ENCODE results near the gene FOXA3.
"Not testable (repeated sequence)": the region's sequence is repeated elsewhere in the genome, so short reads cannot be mapped to it uniquely, and the experiment has no call there.

The FOXA3 gene

DNA sequence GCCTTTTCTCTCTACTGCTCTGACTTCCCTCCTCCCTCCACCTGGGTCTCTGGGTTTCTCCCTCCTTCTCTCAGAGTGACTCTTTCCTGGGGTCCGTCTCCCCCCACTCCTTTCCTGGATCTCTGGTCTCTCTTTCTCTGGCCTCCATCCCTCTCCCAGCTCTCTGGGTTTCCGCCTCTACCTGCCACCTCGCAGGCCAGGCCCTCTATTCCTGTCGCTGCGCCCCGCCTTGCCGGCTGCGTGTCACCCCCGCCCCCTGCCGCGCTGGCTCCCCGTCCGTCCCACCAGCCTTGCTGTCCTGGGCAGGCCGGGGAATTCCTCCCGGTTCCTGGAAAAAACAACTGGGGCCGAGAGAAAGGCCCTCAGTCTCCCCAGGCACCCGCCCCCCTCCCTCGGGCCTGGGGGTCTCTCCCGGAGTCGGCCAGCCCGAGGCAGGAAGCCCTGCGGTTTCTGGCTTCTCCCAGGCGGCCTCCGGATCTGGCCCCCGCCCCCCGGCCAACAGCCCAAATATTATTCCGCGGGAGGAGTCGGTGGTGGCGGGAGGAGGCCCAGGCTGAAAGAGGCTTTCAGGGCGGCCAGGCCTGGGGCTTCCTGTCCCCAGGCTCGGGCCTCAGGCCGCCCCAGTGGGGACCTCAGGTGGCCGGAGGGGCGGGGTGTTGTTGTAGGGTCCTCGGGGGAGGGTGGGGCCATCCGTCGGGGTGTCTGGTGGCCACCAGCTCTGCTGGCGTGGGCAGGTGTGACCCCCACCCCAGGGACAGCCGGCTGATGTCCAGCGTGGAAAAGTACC, 12.5 kb downstream of the FOXA3 start:
- DNase-seq: no peak

DNA sequence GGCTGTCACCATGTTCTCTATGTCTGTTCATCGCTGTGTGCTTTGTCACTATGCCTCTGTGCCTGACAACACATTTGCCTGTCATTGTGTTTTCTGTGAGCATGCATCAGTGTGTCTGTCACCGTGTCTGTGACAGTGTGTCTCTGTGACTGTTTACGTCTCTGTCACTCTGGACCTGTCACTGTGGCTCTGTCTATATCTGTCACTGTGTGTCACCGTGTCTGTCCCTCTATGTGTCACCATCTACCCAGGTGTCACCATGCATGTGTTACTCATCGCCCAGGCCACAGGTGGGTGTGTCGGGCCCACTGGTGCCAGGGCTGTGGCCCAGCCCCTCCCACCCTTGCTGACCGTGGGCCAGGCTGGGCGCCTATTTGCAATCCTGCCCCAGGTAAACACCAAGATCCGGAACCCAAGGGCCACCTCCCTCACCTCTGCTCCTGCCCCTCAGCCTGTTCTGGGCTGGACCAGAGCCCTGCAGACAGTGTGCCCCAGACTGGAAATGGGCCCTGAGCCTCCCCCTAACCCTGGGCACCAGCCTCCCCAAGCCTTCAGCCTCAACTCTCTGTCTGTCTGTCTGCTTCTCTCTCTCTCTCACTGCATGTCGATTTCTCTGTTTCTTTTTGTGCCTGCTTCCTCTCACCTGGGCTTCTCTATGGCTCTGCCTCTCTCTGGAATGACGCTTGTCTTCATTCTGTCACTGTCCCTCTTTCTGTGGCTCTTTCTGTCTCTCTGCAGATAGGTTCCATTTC, 14.1 kb downstream of the FOXA3 start:
- no peak for DNase-seq

DNA sequence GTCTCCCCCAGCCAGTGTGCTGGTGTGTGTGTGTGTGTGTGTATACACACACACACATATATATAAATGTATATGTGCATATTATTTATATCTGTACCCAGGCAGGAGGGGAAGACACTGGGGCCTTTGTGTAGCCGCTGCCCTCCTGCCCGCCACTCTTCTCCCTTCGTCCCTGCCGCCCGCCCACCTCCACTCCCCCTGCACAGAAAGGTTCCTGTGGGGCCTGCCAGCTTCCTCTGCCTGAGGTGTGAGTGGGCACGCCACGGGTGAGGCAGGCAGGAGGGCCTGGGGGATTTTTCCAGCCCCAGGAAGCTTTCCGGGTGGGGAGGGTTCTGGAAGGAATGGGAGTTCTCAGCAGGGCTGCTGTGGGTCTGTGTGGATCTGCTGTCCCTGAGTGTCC, 14.9 kb downstream of the FOXA3 start:
- no peak for DNase-seq

DNA sequence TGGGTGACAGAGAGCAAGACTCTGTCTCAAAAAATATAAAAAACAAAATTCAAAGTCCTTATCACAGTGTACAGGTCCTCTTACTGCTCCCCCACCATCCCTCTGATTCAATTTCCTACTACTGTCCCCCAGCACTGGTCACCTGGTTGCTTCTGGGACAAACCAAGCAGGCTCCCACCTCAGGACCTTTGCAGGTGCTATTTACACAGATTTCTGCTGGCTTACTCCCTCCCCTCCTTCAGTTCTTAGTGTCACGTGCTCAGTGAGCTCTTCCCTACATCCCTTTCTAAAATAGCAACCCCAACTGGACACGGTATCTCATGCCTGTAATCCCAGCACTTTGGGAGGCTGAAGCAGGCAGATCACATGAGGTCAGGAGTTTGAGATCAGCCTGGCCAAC, 15.8 kb downstream of the FOXA3 start:
- no peak for DNase-seq

DNA sequence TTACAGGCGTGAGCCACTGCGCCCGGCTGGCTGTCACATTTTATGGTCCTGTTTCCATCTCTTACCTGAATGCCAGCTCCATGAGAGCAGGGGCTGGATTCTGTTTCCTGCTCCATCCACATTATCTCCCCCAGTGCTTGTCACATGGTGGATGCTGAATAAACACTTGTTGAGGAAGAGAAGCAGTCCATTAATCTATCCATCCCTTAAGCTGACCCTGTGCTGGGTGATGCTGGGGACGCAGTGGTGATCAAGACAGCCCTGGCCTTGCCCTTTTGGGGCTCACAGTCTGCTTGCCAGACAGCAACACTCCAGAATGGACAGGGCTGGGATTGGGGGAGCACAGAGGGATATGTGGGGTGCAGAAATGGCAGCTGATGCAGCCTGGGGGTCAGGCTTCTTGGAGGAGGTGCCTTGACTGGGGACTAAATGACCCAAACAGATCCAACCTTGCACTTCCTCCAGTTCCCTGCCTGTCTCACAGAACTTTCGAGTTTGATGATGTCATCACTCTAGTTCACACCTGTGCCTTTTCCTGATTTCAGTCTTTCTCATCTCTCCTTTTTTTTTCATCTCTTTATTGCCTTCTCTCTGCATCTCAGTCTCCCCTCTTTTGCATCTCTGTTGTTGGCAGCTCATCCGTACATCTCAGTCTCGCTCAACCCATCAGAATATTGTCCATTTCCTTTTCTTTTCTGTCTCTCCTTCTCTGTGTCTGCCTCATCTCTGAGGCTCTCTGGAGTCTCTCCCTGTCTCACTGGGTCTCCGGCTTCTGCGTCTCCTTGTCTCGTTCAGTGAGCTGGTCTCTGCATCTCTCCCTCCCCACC, 17.2 kb downstream of the FOXA3 start:
- DNase-seq: peak in 1 of 2 experiments; percentile 18

DNA sequence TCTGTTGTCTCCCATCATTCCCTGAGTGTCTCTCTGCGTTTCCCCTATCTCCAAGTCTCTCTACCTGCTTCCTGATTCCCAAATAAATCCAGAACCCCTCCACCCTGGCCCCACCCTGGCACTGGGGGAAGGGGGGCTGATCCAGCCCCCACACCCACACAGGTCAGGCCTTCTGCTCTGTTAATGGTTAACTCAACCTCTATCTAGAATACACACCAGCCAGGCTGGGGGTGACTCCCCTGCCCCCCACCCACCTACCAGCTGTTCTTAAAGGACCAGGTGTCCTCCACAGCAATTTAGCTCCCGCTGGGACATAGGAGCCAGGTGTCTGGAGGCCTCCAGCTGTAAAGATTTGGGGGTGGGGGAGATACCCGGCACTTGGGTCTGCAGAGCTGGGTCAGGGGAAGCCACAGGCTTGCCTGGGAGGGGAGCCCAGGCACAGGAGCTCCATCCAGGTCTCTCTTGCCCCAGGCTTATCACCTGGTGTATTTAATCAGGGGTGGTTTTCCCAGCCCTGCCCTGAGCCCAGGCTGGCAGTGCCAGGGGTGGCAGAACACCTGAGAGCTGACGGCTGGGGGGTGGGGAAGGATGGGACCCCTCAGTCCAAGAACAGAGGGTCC, 17.9 kb downstream of the FOXA3 start:
- peak; percentile 71 to 87 for DNase-seq

DNA sequence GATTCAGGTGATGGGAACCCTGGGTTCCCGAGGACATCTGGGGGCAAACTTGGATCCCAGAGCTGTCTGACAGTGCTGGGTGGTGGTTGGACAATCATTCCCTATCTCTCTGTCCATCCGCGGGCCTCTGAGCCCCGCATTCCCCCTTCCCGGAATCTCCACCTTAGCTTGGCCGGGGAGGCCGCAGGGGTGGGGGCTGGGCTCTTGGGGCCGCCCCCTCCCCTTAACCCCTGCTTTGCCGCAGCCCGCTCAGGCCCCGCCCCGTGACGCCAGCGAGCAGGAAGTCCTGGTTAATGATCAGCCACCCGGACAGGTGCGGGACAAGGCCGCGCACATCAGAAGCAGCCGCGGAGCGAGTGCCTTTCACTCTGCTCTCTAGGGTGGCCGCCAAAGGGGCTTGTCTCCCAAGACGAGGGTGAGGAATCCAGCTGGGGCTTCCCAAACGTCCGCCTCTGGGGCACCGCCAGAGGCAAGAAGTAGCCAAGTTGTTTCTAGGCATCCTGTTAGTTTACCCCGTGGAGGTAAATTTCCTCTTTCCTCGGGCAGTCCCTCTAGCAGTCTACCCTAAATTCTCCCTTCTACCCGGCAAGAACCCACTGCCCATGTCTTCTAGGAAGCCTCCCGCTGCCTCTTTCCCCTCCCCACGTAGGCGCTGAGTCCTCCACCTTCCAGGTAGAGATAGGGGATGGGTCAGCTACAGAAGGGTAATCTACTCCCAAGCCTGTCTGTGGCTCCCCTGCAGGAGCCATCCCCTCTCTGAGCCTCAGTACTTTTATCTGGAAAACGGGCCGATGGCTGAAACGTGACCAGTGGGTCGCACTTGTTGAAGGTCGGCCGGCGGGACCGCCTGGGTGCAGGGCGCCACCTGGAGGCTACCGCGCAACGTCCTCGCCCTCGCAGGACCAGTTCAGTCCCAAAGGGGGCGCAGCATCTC, 18.8 kb downstream of the FOXA3 start:
- DNase-seq: peak; percentile 82 to 85

DNA sequence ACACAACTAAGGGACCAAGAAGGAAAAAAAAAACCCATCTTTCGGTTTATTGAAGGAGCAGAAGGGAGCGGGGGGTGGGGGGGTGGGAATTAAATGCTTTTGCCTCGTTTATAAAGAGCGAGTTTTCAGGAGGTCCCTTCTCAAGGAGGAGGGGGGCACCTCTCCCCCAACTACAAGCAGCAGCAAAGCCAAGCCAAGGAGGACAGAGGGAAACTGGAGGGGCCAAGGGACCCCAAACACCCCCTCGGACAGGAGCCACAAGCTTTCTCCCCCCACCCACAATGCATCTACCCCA, 19.4 kb downstream of the FOXA3 start:
- no peak for DNase-seq

DNA sequence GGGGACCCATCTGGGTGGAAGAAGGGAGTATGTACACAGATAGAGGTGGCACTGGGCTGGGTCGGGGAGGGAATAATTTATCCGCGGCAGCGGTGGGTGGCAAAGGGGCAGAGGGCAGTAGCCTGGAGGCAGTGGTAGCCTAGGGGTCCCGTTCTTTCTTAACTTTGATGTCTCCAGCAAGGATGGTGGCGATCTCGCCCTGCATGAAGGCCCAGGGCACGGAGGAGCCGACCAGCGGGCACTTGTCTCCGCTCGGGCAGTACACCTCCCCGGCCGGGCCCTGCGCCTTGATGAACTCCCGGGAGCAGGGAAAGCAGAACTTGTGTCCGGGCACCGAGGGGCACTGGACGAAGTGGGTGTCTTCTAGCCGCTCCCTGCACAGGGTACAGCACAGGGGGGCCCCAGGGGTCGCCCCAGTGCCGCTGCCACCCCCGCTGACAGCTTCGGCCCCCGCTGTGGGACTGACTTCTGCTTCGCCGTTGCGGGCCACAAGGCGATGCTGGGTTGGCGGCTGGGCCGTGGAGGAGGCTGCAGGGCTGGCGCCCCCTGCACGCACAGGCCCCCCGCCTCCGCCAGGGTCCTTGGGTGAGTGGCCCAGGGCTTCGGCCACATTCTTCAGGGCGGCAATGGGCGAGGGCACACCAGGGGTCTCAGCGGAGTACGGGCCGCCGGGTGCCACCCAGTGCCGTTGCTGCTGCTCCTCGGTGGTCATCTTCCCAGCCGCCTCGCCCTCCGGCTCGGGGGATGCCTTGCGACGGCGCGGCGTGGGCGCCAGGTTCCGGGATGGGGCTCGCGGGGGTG, 20.0 kb downstream of the FOXA3 start:
- no peak for DNase-seq

DNA sequence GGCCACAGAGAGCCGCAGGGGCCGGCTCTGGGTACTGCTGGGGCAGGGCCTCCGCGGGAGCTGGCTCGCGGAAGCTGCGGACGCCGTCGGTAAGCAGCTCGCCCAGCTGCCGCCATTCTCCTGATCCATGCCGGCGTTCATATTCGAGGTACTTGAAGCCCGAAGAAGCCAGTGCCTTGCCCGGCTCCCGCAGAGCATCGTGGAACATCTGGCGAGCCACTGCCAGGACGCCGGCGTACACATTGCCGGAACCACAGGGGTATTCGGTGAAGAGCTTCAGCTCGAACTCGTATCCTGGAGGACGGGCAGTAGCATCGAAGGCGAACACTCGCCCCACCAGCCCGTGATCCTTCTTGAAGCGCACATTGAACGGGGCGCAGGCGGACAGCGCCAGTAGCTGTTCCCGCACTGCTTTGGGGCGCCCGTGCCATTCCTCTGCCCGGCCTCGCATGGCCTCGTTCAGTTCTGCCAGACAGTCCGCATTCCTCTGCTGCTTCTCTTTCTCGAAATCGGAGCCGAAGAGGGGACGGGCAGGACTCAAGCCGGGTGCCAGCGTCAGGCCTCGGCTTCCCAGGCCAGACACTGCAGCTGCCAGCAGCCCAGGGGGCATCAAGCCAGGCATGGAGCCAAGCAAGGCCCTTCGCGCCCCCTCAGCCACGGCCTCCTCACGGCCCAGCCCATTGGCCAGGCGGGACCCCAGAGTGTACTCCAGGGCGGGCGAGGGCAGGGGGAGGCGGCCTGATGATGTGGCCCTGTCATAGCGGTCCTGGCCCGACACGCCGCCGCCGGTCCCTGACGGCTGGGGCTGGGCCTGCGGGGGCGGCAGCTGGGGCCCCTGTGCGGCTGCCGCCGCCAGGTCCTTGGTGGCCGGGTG, 20.8 kb downstream of the FOXA3 start:
- DNase-seq: peak in 1 of 2 experiments; percentile 28

DNA sequence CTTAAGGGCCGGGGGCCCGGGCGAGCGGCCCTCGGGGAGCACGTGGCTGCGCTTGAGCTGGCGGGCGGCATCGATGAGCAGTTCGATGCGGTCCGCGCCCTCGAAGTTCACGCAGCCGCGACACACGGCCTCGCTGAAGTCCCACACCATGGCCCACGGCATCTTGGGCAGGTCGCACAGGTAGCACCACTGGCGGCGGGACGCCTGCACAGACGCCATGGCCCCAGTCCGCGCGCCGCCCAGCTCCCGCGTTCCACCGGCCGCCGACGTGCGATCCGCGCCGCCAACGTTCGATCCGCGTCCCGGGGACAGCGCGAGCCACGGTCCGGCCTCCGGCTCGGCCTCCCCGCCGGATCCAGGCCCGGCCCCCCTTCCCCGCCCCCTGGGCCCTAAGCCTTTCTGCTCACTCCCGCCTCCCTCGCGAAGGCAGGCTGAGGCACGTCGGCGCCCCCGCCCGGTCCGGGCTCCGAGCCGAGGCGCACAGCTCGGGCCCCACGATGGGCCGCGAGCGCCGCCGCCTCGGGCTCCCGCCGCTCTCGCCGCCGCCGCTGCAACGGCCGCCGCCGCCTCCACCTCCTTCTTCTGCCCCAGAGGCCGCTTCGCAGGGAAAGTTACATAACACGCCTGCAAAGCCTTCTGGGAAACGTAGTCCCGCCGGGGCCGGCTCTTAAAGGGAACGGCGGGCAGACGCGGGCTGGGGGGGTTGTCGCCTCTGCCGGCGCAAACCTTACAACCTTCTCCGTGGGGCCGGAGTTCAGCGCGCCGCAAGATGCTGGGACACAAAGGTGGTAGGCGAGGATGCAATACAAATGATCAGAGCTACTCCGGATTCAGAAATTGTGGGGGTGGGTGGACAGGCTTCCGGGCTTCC, 21.7 kb downstream of the FOXA3 start, which contains the start of gene IRF2BP1:
TSS of gene IRF2BP1 (minus strand) at position 586 of the 871 bp plus-strand sequence. CDS start at position 219, 367 bp downstream.
- DNase-seq: peak; percentile 89 to 90

DNA sequence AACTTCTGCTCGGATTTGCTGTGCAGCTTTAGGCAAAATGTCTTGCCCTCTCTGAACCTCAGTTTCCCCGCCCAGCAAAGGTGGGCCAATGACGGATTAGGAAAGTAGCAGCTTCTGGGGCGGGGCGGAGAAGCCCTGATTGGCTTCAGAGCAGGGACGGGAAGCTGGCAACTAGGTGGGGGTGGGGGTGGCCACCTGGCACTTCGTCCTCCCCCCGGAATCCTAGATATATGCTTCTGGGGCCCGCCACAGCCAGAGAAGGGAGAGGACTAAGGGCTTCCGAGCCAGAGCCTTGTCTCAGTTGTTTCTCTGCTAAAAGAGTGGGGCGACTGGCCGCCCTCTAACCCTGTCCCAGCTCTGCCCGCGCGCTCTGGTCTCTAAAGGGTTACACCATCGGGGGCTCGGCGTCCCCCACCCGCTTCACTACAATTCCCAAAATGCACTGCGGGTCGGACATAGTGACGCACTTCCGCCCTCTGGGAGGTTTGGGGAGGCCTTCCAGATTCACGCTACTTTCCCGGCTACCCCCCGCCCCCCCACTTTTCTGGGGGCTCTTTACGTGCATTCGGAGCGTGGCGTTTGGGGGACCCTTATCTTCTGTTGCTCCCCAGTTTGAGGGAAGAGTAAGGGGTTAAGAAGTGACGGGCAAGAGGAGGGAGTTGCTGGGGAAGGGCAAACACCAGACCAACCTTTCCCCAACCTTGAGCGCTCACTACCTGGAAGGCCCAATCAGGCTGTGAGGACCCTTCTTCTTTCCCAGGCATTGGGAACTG, 22.5 kb downstream of the FOXA3 start:
- DNase-seq: peak; percentile 83 to 93

DNA sequence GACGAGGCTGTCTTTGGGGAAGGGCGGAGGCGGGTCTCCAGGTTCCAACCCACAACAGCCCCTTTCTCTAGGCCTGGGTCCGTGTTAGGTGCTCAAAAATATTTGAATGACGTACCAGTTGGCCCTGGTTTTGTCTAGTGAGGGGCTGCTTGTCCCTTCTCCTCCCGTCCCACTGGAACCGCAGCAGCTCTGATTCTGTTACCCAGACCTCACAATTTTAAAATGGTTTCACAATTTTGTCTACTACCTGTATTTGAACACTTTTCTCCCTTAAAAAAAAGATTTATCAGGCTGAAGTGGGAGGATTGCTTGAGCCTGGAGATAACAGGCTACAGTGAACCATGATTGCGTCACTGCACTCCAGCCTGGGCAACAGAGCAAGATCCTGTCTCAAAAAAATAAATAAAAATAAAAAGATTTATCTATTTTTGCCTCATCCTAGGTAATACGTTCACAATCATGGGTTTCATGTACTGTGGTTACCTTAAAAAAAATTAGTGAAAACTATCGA, 23.1 kb downstream of the FOXA3 start:
- DNase-seq: no peak

DNA sequence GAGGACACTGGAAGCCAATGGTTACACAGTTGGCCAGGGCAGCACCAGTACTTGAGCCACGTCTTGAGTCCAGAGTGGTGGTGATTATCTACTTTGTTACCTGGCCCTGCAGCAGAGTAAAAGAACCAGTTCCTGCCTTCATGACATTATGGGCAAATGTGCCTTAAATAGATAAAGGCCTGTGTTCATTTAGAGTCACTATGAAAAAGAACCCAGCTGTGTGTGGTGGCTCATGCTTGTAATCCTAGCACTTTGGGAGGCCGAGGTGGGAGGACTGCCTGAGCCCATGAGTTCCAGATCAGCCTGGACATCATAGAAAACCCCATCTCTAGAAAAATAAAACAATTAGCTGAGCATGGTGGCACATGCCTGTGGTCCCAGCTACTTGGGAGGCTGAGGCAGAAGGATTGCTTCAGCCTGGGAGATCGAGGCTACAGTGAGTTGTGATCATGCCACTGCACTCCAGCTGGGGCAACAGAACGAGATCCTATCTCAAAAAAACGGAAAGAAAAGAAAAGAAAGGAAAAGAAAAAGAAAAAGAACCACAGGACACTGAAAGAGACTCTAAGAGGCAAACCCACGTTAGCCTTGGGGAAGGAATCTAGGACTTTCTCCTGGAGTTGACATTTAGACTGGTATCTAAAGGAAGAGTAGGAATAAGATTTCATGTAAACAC, 25.2 kb downstream of the FOXA3 start:
- DNase-seq: no peak

DNA sequence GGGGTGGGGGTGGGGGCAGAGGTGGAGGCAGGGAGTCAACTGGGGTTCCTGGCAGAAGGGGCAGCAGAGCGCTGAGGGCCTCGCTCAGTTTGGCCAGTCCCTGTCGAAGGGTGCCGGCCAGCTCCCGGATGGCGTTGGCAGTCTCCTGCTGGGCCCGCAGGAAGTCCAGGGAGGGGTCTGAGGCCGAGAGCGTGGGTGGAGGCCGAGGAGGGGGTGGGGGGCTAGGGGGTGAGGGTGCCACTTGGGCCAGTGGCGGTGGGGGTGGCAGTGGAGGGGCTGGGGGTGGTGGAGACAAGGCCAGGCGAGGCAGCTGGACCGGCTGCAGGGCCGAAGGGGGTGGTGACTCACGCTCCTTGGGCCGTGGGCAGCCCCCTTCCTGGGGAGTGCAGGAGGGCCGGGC, 26.8 kb downstream of the FOXA3 start:
- DNase-seq: no peak

DNA sequence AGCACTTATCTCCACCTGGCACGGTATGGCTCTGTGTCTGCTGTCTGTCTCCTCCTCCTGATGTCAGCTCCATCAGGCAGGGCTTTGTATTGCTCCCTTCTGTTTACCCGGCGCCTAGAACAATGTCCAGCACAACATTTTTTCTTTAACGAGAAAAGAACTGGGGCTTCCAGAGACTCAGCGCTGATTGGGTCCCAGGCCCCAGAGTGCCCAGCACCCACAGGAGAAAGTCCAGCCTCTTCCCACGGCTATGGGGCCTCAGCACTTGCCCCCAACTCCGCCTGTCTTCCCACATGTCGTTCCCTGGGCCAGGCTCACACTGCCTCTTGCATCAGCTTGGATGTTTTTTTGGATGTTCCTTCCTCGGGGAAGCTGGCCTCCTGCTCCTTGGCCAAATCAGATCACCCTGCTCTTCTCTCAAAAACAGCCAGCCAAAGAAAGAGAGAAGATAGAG, 31.4 kb downstream of the FOXA3 start:
- no peak for DNase-seq

DNA sequence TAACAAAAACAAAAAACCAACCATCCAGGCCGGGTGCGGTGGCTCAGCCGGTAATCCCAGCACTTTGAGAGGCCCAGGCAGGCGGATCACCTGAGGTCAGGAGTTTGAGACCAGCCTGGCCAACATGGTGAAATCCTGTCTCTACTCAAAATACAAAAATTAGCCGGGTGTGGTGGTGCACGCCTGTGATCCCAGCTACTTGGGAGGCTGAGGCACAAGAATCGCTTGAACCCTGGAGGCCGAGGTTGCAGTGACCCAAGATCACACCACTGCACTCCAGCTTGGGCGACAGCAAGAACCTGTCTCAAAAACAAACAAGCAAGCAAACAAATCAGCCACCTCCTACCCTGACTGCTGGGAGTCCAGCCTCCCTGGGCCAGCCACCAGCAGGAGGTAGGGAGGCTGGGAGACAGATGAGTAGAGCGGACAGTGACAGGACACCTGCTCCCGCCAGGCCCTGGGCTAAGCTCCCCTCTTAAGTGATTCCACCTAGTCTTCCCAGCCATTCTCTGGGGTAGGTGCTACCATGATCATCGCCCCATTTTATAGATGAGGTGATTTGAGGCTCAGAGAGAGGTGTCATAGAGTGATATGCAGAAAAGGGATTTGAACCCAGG, 32.0 kb downstream of the FOXA3 start:
- not testable (repeated sequence) for DNase-seq
